Activated CD8-positive, alpha-beta memory T cell treated with anti-CD3 and anti-CD28 coated beads, Interleukin-2, amount 50 U/mL, for 4 hours (primary cell): ENCODE data around the gene TAS2R13.

ENCODE experiments used
- DNase-seq: peaks from one replicate; pipeline ENCODE4 v3.0.0-alpha.2; 2020

TAS2R13 gene, protein sequence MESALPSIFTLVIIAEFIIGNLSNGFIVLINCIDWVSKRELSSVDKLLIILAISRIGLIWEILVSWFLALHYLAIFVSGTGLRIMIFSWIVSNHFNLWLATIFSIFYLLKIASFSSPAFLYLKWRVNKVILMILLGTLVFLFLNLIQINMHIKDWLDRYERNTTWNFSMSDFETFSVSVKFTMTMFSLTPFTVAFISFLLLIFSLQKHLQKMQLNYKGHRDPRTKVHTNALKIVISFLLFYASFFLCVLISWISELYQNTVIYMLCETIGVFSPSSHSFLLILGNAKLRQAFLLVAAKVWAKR

GRCh38 chr12:10909462-10909861 is at the start of gene TAS2R13:
TSS of gene TAS2R13 (minus strand) at chr12:10909562. CDS start at chr12:10909298, 264 bp downstream.
- no peak for DNase-seq

- DNase-seq = no peak
Observed at GRCh38 chr12:10957741-10958140, 48.4 kb upstream of the TAS2R13 start.

DNA sequence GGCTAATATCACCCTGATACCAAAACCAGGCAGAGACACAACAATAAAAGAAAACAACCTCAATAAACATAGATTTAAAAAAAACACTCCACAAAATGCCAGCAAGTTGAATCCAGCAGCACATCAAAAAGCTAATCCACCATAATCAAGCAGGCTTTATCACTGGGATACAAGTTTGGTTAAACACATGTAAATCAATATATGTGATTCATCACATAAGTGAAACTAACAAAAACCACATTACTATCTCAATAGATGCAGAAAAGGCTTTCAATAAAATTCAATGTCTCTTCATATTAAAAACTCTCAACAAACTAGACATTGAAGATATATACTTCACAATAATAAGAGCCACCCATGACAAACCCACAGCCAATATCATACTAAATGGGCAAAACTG is 46.7 kb upstream of the TAS2R13 start:
- DNase-seq = no peak

DNA sequence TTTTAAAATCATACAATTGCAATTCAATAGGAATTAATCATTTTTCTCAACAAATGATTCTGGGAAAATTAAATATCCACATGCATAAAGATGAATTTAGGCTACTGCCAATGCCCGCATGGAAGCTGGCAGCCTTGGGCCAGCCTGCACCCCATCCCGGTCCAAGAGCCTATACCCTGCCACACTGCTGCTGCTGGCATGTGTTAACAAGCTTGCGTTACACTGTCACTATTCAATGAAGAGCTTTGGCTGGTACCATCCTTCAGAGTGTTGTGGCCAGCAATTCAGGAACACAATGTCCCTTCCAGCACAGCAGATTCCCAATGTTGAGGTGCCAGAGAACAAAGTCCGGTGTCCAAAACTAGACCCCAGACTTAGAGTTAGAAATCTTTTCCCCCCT is 43.3 kb upstream of the TAS2R13 start:
- no peak for DNase-seq

- DNase-seq = no peak
Observed at GRCh38 chr12:10943167-10943566, 33.8 kb upstream of the TAS2R13 start.

DNA sequence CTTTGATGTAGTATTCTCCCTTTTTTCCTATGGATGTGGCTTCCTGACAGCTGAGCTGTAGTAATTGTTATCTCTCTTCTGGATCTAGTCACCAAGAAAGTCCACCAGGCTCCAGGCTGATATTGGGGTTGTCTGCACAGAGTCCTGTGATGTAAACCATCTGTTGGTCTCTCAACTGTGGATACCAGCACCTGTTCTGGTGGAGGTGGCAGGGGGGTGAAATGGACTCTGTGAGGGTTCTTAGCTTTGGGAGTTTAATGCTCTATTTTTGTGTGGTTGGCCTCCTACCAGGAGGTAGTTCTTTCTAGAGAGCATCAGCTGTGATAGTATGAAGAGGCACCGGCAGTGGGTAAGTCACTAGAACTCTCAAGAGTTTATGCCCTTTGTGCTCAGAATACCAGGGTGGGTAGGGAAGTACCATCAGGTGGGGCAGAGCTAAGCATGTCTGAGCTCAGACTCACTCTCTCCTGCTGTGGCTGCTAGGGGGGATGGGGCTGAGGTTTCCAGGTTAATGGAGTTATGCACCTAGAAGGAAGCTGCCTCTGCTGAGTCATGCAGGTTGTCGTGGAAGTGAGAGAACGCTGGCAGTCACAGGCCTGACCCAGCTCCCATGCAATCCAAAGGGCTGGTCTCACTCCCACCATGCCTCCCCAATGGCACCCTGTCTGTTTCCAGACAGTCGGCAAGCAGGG is 32.7 kb upstream of the TAS2R13 start:
- no peak for DNase-seq

DNA sequence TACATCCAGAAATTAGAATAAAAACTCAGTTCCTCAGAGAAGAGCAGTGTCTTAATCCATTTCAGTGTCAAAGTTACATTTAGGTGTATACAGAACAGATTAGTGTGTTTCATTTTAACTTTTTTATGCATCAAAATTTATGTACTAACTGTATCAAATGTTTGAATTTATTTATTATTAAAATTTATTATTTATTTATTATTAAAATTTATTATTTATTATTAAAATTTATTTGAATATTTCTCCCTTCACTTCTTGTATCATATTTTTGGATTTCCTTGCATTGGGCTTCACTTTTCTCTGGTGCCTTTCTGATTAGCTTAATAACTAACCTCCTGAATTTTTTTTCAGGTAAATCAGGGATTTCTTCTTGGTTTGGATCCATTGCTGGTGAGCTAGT is 32.0 kb upstream of the TAS2R13 start:
- no peak for DNase-seq

- no peak for DNase-seq
Observed at GRCh38 chr12:10940389-10940788, 31.0 kb upstream of the TAS2R13 start.

DNA sequence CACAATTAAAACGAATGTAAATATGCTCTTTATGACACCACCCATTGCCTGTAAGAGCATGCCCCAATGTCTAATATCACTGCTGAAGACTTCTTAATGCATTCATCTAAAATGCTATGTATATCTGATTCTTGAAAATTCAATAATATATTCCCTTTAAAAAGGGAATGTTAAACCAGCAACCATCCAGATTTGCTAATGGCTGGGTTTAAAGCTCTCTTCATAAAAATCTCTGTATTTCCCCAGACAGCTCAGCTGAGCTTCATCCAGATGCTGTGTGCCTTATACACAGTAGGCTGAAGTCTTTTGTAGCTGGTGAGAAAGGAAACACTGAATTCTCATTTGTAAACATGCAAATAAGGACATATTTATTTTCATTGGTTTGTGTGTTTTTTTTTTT is 29.8 kb upstream of the TAS2R13 start, which contains the start of gene TAS2R14:
Gene TAS2R14, minus strand, starts transcription at position 101 of the 400 bp plus-strand sequence. Its CDS starts 56 bp downstream, at position 45.
- no peak for DNase-seq

GRCh38 chr12:10936506-10936905 is 27.1 kb upstream of the TAS2R13 start:
- DNase-seq = no peak

GRCh38 chr12:10928746-10929286 is 19.5 kb upstream of the TAS2R13 start, which contains the start of gene PRH2:
TSS of gene PRH2 (plus strand) at chr12:10929236. CDS start at chr12:10929274, 38 bp downstream.
- DNase-seq = no peak

GRCh38 chr12:10926269-10926668 is 16.9 kb upstream of the TAS2R13 start:
- DNase-seq = no peak

- DNase-seq = no peak
Observed at GRCh38 chr12:10919809-10920208, 10.4 kb upstream of the TAS2R13 start.

DNA sequence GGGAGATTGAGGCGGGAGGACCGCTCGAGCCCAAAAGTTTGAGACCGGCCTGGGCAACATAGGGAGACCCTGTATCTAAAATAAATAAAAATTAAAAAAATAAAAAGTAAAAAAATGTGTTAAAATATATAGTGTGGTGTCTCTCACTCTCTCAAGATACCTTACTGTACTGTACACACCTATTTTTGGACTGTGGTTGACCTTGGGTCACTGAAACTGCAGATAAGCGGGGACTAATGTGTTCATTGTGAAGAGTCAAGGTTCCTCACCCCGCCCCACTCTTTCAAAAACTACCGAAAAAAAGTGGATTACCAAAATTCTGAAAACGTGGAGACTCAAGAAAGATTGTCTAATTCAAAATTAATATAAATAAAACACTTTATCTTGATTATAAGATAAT is 1.0 kb upstream of the TAS2R13 start:
- DNase-seq = no peak

DNA sequence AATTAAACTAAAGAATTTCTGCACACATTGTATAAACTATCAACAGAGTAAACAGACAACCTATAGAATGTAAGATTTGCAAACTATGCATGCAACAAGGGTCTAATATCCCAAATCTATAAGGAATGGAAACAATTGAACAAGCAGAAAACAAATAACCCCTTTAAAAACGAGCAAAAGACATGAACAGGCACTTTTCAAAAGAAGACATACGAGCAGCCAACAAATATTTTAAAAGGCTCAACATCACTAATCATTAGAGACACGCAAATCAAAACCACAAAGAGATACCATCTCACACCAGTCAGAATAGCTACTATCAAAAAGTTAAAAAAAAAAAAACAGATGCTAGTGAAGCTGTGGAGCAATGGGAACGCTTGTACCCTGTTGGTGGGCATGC is 4.7 kb downstream of the TAS2R13 start:
- no peak for DNase-seq

DNA sequence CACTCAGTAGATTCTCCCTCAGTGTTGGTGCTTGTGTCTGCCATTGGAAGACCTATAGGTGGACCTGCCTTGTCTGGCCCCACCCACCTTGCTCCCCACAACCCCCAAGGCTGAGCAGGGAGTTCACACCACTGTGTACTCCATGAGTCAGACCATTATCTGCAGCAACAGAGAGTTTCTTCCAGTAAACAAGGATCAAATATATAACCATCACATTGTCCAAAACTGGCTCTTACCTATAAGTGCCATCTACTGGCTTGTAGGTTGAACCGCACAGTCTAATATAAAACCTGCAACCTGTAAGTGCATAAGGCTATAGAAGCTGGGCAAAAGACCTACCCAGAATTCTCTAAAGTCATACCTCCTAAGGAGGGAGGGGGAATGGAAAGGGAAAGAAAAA is 7.9 kb downstream of the TAS2R13 start:
- no peak for DNase-seq

DNA sequence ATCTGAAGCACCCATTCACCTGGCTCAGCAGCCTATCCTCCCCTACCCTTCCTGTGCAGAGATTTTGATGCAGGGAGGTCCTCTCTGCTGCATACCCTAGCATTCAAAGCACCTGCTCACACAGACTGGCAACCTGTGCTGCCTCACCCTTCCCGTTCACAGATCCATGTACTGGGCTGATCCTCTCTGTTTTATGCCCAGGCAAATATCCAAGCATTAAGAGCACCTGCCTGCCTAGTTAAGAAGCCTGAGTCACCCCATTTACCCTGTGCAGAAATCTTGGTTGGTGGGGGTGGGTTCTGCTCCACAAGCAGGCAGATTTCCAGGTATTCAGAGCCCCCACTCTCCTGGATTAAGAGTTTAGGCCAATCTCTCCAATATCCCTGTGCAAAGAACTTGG is 8.4 kb downstream of the TAS2R13 start:
- DNase-seq = no peak

GRCh38 chr12:10900530-10900929 is 8.8 kb downstream of the TAS2R13 start:
- no peak for DNase-seq

- no peak for DNase-seq
Observed at GRCh38 chr12:10896854-10897253, 12.5 kb downstream of the TAS2R13 start.

DNA sequence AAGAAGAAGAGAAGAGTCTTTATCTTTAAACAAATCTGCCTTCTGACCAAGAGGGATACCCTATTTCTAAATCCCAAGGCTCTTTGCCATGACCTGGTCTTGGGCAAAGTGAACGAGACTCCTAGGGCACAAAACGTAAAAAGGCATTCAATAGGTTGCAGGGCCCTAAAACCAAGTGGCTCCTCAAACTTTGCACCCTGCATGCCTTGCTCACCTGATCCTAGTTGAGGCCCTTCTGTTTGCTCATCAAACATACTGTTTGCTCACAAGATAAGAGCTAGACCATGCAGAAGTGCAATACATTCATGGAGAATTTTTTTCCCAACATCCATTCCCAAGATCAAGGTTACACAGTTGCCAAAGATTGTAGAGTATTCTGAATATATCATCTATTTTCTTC is 17.4 kb downstream of the TAS2R13 start:
- no peak for DNase-seq

- DNase-seq = no peak
Observed at GRCh38 chr12:10889226-10889625, 20.1 kb downstream of the TAS2R13 start.

- DNase-seq = no peak
Observed at GRCh38 chr12:10884086-10884725, 25.2 kb downstream of the TAS2R13 start, which contains the start of gene PRH1. TSS of gene PRH1 (minus strand) at chr12:10884255. CDS start at chr12:10884217, 38 bp downstream.

- DNase-seq = no peak
Observed at GRCh38 chr12:10873378-10873777, 36.0 kb downstream of the TAS2R13 start.
